ENCODE data around the gene EPHA5. TPM values are rescaled to one million over a fixed set of nuclear protein-coding genes. Genes with fewer than 3 reads are reported as not detected.

The EPHA5 gene
- total and polyA plus RNA-seq, 8 donors, result 0.08 to 1.8 (median 0.51) TPM; not detected in 2

DNA sequence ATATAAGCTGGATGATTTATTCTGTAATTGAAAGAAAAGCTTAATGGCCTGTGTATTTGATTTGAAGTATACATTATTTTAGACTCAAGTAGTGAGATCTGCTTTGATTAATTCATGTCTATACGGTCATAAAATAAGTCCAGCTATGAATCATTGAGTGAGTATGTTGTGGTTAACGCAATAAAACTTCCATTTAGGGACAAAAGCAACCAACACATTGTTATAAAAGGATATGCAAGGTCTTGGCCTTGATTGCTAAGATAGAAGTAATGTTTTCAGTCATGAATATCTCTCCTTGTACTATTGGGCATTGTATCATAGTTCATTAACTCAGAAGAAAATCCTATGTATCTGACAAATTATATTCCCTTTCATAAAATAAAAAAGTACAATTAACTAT, 162.1 kb downstream of the EPHA5 start:
- H3K36me3 ChIP-seq, result no peaks in the 10 kb centered on the region
- TF ChIP-seq EP300 (IDR thresholded peaks at IDR 0.05) (no peak), CTCF (IDR thresholded peaks at IDR 0.05) (no peak), POLR2A (IDR thresholded peaks at IDR 0.05) (no peak)
- no peak overlapping the region for H3K27ac ChIP-seq
- no peak for DNase-seq
- 58 to 72% (median 65%) methylated on average over 2 of the region's 2 CpGs for WGBS, 5 donors
- intact Hi-C loops (cut with DNase I; ENCODE audit: low total_unique reads), result no loop called here
- no peak overlapping the region for H3K4me3 ChIP-seq
- no peaks in the 10 kb centered on the region for H3K27me3 ChIP-seq
- no peaks in the 10 kb centered on the region for H3K4me1 ChIP-seq
- H3K9me3 ChIP-seq, result no peaks in the 10 kb centered on the region

GRCh38 chr4:65502131-65502701, 168.1 kb downstream of the EPHA5 start:
- H3K27ac ChIP-seq, result no peak overlapping the region
- no peak for DNase-seq
- intact Hi-C loops (cut with DNase I; ENCODE audit: low total_unique reads), result no loop called here
- TF ChIP-seq POLR2A (IDR thresholded peaks at IDR 0.05), result no peak
- no peak for TF ChIP-seq CTCF (IDR thresholded peaks at IDR 0.05)
- no peak for TF ChIP-seq POLR2AphosphoS5 (IDR thresholded peaks at IDR 0.05)
- no peak for TF ChIP-seq EP300 (IDR thresholded peaks at IDR 0.05)
- WGBS, 5 donors, result 57 to 79% (median 68%) methylated on average over 2 of the region's 2 CpGs
- H3K27me3 ChIP-seq, result no peaks in the 10 kb centered on the region
- H3K4me1 ChIP-seq, result no peaks in the 10 kb centered on the region
- no peaks in the 10 kb centered on the region for H3K9me3 ChIP-seq
- H3K36me3 ChIP-seq, result no peaks in the 10 kb centered on the region
- no peak overlapping the region for H3K4me3 ChIP-seq

GRCh38 chr4:65498606-65499005, 171.7 kb downstream of the EPHA5 start:
- WGBS, 5 donors, result 47 to 93% (median 73%) methylated on average over 2 of the region's 2 CpGs
- H3K4me1 ChIP-seq, result no peaks in the 10 kb centered on the region
- no peaks in the 10 kb centered on the region for H3K9me3 ChIP-seq
- no peaks in the 10 kb centered on the region for H3K36me3 ChIP-seq
- no peaks in the 10 kb centered on the region for H3K27me3 ChIP-seq
- DNase-seq, result no peak
- intact Hi-C loops (cut with DNase I; ENCODE audit: low total_unique reads), result no loop called here
- H3K4me3 ChIP-seq, result no peak overlapping the region
- no peak overlapping the region for H3K27ac ChIP-seq
- TF ChIP-seq CTCF (IDR thresholded peaks at IDR 0.05) (no peak), POLR2AphosphoS5 (IDR thresholded peaks at IDR 0.05) (no peak), POLR2A (IDR thresholded peaks at IDR 0.05) (no peak), EP300 (IDR thresholded peaks at IDR 0.05) (no peak)

DNA sequence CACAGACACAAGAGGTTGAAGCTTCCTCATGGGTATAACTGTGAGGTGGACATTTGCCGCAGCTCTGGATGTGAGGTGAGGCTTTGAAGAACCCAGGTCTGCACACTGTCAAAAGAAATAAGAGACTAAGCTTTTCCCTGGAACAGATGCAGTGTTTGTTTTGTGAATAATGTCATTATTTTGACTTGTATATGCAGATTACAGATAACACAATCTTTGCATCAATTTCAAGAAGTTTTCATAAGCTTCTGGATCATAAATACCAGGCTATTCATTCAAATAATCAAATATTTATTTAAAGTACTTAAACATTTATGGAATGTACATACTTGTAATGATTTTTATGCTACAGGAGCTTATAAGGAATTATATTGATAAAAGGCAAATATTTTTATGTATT, 174.8 kb downstream of the EPHA5 start:
- TF ChIP-seq POLR2A (IDR thresholded peaks at IDR 0.05), result no peak
- no peak for TF ChIP-seq CTCF (IDR thresholded peaks at IDR 0.05)
- TF ChIP-seq POLR2AphosphoS5 (IDR thresholded peaks at IDR 0.05), result no peak
- no peak for TF ChIP-seq EP300 (IDR thresholded peaks at IDR 0.05)
- no peak for DNase-seq
- H3K27me3 ChIP-seq, result no peaks in the 10 kb centered on the region
- no peak overlapping the region for H3K4me3 ChIP-seq
- H3K4me1 ChIP-seq, result no peaks in the 10 kb centered on the region
- intact Hi-C loops (cut with DNase I; ENCODE audit: low total_unique reads), result no loop called here
- no peak overlapping the region for H3K27ac ChIP-seq
- no peaks in the 10 kb centered on the region for H3K36me3 ChIP-seq
- no peaks in the 10 kb centered on the region for H3K9me3 ChIP-seq
- 67 to 85% (median 75%) methylated on average over 1 of the region's 1 CpG for WGBS, 5 donors
